A549 (cell line): ENCODE data around the gene LIMS1. TPM values are rescaled to one million over a fixed set of nuclear protein-coding genes. Genes with fewer than 3 reads are reported as not detected.

ENCODE experiments used
- ATAC-seq, 2 experiments: fragments of 200-7000 bp in 1 of 2; fragments of >200 bp in 1 of 2; cut with Nextera tagmentation in 1 of 2; cut with Tn5 transposase in 1 of 2; 3 replicates each; pipeline versions ENCODE4 v1.8.0 to v1.9.1; 2018 to 2020; ENCODE audit warnings: mild to moderate bottlenecking in 1 of 2, moderate library complexity in 1 of 2
- CTCF ChIA-PET: fragments of 300-600 bp; sonication (Branson Sonifier 250); formaldehyde crosslinking; extraction: SDS; loops from one replicate; lab custom pipeline; 2021; ENCODE audit warnings: antibody characterized with exemption, inconsistent platforms; lab: Yijun Ruan, JAX
- POLR2A ChIA-PET: fragments of 350-600 bp; formaldehyde crosslinking; extraction: SDS; loops from one replicate; lab custom pipeline; 2021; ENCODE audit warnings: antibody characterized with exemption, inconsistent platforms; lab: Yijun Ruan, JAX
- DNase-seq, 2 experiments: peaks; one replicate each; pipeline versions ENCODE4 v3.0.0 to v3.0.0-alpha.2; 2011 to 2016; ENCODE audit warnings: low read depth in 1 of 2, low spot score in 1 of 2
- FAIRE-seq: peaks from 2 replicates; lab custom pipeline; 2011; peaks lifted over from hg19 to GRCh38; lab: Jason Lieb, UNC
- H3K27ac ChIP-seq, 2 experiments: fragments of >200 bp; sonication (Bioruptor Twin); formaldehyde crosslinking; 3 replicates each; pipeline ENCODE4 v1.5.1; 2016 to 2017
- H3K4me1 ChIP-seq: fragments of >200 bp; sonication (Bioruptor Twin); formaldehyde crosslinking; 3 replicates; pipeline ENCODE4 v1.6.1; 2016
- H3K4me2 ChIP-seq: fragments of >200 bp; sonication (Bioruptor Twin); formaldehyde crosslinking; 3 replicates; pipeline ENCODE4 v1.6.1; 2016
- H3K4me3 ChIP-seq: fragments of >200 bp; sonication (Bioruptor Twin); formaldehyde crosslinking; 3 replicates; pipeline ENCODE4 v1.5.1; 2016
- H3K9me3 ChIP-seq: fragments of >200 bp; sonication (Bioruptor Twin); formaldehyde crosslinking; 3 replicates; pipeline ENCODE4 v1.6.1; 2016
- BCL3 ChIP-seq: fragments of >200 bp; sonication (Bioruptor Twin); formaldehyde crosslinking; IDR thresholded peaks from 3 replicates; pipeline ENCODE4 v1.6.1; 2016
- BHLHE40 ChIP-seq: IDR thresholded peaks from 2 replicates; pipeline ENCODE4 v1.6.1; 2012; ENCODE audit warnings: low read depth, low read length, inconsistent platforms
- CHD4 ChIP-seq: fragments of 200-600 bp; sonication (generic); IDR thresholded peaks from 2 replicates; pipeline ENCODE4 v1.6.1; 2016; ENCODE audit warnings: antibody characterized with exemption, mild to moderate bottlenecking, borderline replicate concordance
- CTCF ChIP-seq: fragments of >200 bp; sonication (Bioruptor Twin); formaldehyde crosslinking; IDR thresholded peaks from 3 replicates; pipeline ENCODE4 v1.5.1; 2016
- E2F6 ChIP-seq: IDR thresholded peaks from 2 replicates; pipeline ENCODE4 v1.6.1; 2012; ENCODE audit warnings: low read depth, borderline replicate concordance
- ESRRA ChIP-seq: fragments of 150-350 bp; IDR thresholded peaks from 2 replicates; pipeline ENCODE4 v1.6.1; 2014; ENCODE audit warnings: mild to moderate bottlenecking, low read length, borderline replicate concordance
- GATA3 ChIP-seq: IDR thresholded peaks from 2 replicates; pipeline ENCODE4 v1.6.1; 2012; ENCODE audit warnings: borderline replicate concordance
- HDAC2 ChIP-seq: fragments of 200-600 bp; sonication (generic); IDR thresholded peaks from 2 replicates; pipeline ENCODE4 v1.6.1; 2016
- JUN ChIP-seq, 2 experiments: fragments of >200 bp; sonication (Bioruptor Twin); formaldehyde crosslinking; IDR thresholded peaks; 2 replicates in 1 of 2; 3 replicates in 1 of 2; pipeline ENCODE4 v1.6.1; 2016 to 2017
- KDM1A ChIP-seq: fragments of 200-600 bp; sonication (generic); IDR thresholded peaks from 2 replicates; pipeline ENCODE4 v1.6.1; 2016; ENCODE audit warnings: low read depth, mild to moderate bottlenecking
- MAX ChIP-seq: IDR thresholded peaks from 2 replicates; pipeline ENCODE4 v1.6.1; 2012
- MAZ ChIP-seq: fragments of 150-350 bp; IDR thresholded peaks from 2 replicates; pipeline ENCODE4 v1.6.1; 2014; ENCODE audit warnings: antibody characterized with exemption, low read depth, low read length, borderline replicate concordance
- MYC ChIP-seq: IDR thresholded peaks from 2 replicates; pipeline ENCODE4 v1.6.1; 2012; ENCODE audit warnings: mild to moderate bottlenecking, inconsistent platforms, low read length, improper control_type of control experiment, borderline replicate concordance
- REST ChIP-seq: fragments of 200-600 bp; sonication (generic); IDR thresholded peaks from 2 replicates; pipeline ENCODE4 v1.6.1; 2016; ENCODE audit warnings: antibody characterized with exemption, mild to moderate bottlenecking, moderate library complexity
- RNF2 ChIP-seq: fragments of 200-600 bp; sonication (generic); IDR thresholded peaks from 2 replicates; pipeline ENCODE4 v1.6.1; 2016; ENCODE audit warnings: low read depth, mild to moderate bottlenecking, antibody characterized with exemption, moderate library complexity, borderline replicate concordance
- SREBF2 ChIP-seq: fragments of 450-650 bp; IDR thresholded peaks from 2 replicates; pipeline ENCODE4 v1.6.1; 2014; ENCODE audit warnings: mild to moderate bottlenecking, moderate library complexity
- ZNF302 ChIP-seq: fragments of 250-450 bp; sonication (Bioruptor Pico); IDR thresholded peaks from 2 replicates; pipeline ENCODE4 v1.9.0; 2021; ENCODE audit warnings: inconsistent platforms, mild to moderate bottlenecking, moderate library complexity
- ZSCAN20 ChIP-seq: fragments of 250-450 bp; sonication (Bioruptor Pico); IDR thresholded peaks from 2 replicates; pipeline ENCODE4 v1.8.0; 2022; ENCODE audit warnings: mild to moderate bottlenecking, moderate library complexity
- WGBS: methylation state at CpG from one replicate; pipeline ENCODE4 v1.1.6; 2017; ENCODE audit errors: missing lambda C conversion rate; 5-methylcytosine and 5-hydroxymethylcytosine counted together
- polyA plus RNA-seq, 4 experiments: library from polyadenylated mRNA; depleted of rRNA in 3 of 4; stranded (reverse); fragments of >200 nt; fragmentation: RNase III in 1 of 4; extraction: RNeasy Plus Mini Kit Qiagen cat#74134 plus additional on column Dnase treatment in 1 of 4; gene quantifications; 2 replicates in 3 of 4; 3 replicates in 1 of 4; pipeline ENCODE4 v1.2.3, GENCODE V29; 2011 to 2017

LIMS1 gene
- polyA plus RNA-seq, 2 of the 4 experiments (the other 2 are of a cell fraction) = 40.0 to 94.1 TPM

- 92% methylated on average over 3 of the region's 3 CpGs for WGBS
- H3K4me2 ChIP-seq = no peak overlapping the region
- H3K4me1 ChIP-seq = peaks cover 16% of the 10 kb centered on the region
- FAIRE-seq = no peak
- POLR2A ChIA-PET = no interaction called here
- no peak for TF ChIP-seq MYC
- TF ChIP-seq GATA3 = no peak
- no peak for TF ChIP-seq CTCF
- TF ChIP-seq REST = no peak
- no peak for TF ChIP-seq SREBF2
- TF ChIP-seq CHD4 = no peak
- no peak for TF ChIP-seq HDAC2
- no peak for TF ChIP-seq E2F6
- no peak for TF ChIP-seq RNF2
- TF ChIP-seq BCL3 = no peak
- TF ChIP-seq BHLHE40 = no peak
- no peak for TF ChIP-seq JUN (IDR thresholded peaks at IDR 0.05)
- TF ChIP-seq KDM1A = no peak
- no peak for TF ChIP-seq MAZ
- TF ChIP-seq MAX = no peak
- TF ChIP-seq, all 56 proteins: peak for 0
- CTCF ChIA-PET = interaction anchor here (0.8 kb wide), 1 partner anchor 18 kb away, joined by 4 read pairs; no protein-coding TSS in a partner anchor
- no peak for ATAC-seq
- no peak overlapping the region for H3K4me3 ChIP-seq
- no peak for DNase-seq
- no peaks in the 10 kb centered on the region for H3K9me3 ChIP-seq
- no peak overlapping the region for H3K27ac ChIP-seq
Measured at GRCh38 chr2:108565778-108566375, 31.6 kb downstream of the LIMS1 start.

- ATAC-seq (peak; percentile 88 to 93), DNase-seq (peak in 1 of 2 experiments; percentile 61), FAIRE-seq (no peak)
- TF ChIP-seq ZNF302 (CRISPR knock-in tag) = no peak
- no peak for TF ChIP-seq ESRRA
- TF ChIP-seq HDAC2 = no peak
- no peak for TF ChIP-seq ZSCAN20 (CRISPR knock-in tag)
- no peak for TF ChIP-seq GATA3
- Histone ChIP-seq H3K4me2 (peak overlapping the region; percentile 68), H3K4me3 (0 out of 3 replicates have a peak overlapping the region, but pooled peaks have one; percentile 7), H3K4me1 (peaks cover 59% of the 10 kb centered on the region), H3K9me3 (no peaks in the 10 kb centered on the region), H3K27ac (peak overlapping the region; percentile 76 to 81)
- POLR2A ChIA-PET = interaction anchor here (2.1 kb wide), 2 partner anchors 35 to 37 kb away, joined by 14 to 16 read pairs; partner anchors contain the start of gene LIMS1
- WGBS = 14% methylated on average over 7 of the region's 7 CpGs
- CTCF ChIA-PET = interaction anchor here (1.5 to 6.3 kb wide), 4 partner anchors 10 to 66 kb away, joined by 4 to 44 read pairs (median 6); no protein-coding TSS in a partner anchor
Measured at GRCh38 chr2:108570416-108570815, 36.1 kb downstream of the LIMS1 start.
